Breast epithelium (tissue), 4 donors: ENCODE data around the gene ARL5B. TPM values are rescaled to one million over a fixed set of nuclear protein-coding genes. Genes with fewer than 3 reads are reported as not detected.

Experiments
- DNase-seq, 2 donors: peaks; one replicate each; pipeline ENCODE4 v3.0.0-alpha.2; 2019; ENCODE audit warnings: low spot score in 2 of 2
- H3K27ac ChIP-seq, 2 donors: fragments of 200-600 bp; sonication (generic) in 1 of 2; one replicate each; pipeline ENCODE4 v1.5.1; 2016 to 2019; ENCODE audit warnings: mild to moderate bottlenecking in 1 of 2
- H3K27me3 ChIP-seq, 2 donors: fragments of 200-600 bp; sonication (generic) in 1 of 2; one replicate each; pipeline versions ENCODE4 v1.5.1 to v1.6.0; 2017 to 2019; ENCODE audit warnings: control low read depth in 1 of 2, mild to moderate bottlenecking in 1 of 2
- H3K36me3 ChIP-seq: fragments of 200-600 bp; one replicate; pipeline ENCODE4 v1.5.1; 2019
- H3K4me1 ChIP-seq, 2 donors: fragments of 200-600 bp; sonication (generic); one replicate each; pipeline ENCODE4 v1.5.1; 2016 to 2019; ENCODE audit warnings: control low read depth in 1 of 2
- H3K4me3 ChIP-seq, 3 donors: fragments of 200-600 bp; sonication (generic); 1 replicate in 2 of 3; 2 replicates in 1 of 3; pipeline ENCODE4 v1.5.1; 2016 to 2019; ENCODE audit warnings: mild to moderate bottlenecking in 3 of 3, moderate library complexity in 2 of 3
- H3K9me3 ChIP-seq, 2 donors: fragments of 200-600 bp; sonication (generic) in 1 of 2; one replicate each; pipeline ENCODE4 v1.5.1; 2016 to 2019; ENCODE audit warnings: control low read depth in 1 of 2
- POLR2A ChIP-seq: fragments of 450-650 bp; IDR thresholded peaks from one replicate; pipeline ENCODE4 v1.6.1; 2016; ENCODE audit warnings: antibody characterized with exemption, mild to moderate bottlenecking, moderate library complexity
- POLR2AphosphoS5 ChIP-seq, 3 donors: sonication (generic); formaldehyde crosslinking; IDR thresholded peaks; one replicate each; pipeline ENCODE4 v1.6.1; 2017; ENCODE audit warnings: antibody characterized with exemption in 3 of 3
- intact Hi-C: fragments of 100-400 bp; cut with DNase I; formaldehyde crosslinking; loops from one replicate; pipeline ENCODE4 v1.15.1; 2023; ENCODE audit warnings: low total_unique reads
- total RNA-seq, 3 donors: library from RNA; depleted of rRNA; stranded (reverse); fragments of >200 nt; gene quantifications; one replicate each; pipeline ENCODE4 v1.1.0, GENCODE V29; 2016
- TF ChIP-seq, protein P1 (sequence below), 3 donors: fragments of 450-650 bp; IDR thresholded peaks; one replicate each; pipeline ENCODE4 v1.5.1; 2016 to 2017; ENCODE audit warnings: antibody characterized with exemption in 3 of 3, mild to moderate bottlenecking in 3 of 3, moderate library complexity in 3 of 3

ARL5B gene
- total RNA-seq, 3 donors from 2014 or later: 7.8 to 23.6 (median 15.4) TPM

DNA sequence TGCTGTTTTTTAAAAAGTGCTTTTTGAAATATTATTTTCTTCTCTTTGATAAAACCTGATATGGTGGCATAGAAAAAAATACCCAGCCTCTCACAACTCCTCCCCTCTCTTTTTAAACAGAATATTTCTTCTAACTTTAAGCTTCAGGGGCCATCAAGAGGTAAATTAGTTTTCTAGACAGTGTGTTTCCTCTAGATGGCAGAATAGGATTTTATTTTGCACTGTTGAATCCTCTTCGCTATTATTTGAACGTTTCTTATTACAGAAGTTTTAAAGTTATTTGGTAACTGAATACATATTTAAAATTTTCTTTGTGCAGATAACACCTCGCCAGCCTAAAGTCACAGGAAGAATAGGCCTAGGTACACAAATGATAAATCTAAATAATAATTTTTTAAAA, 30.3 kb downstream of the ARL5B start:
- no peaks in the 10 kb centered on the region for H3K9me3 ChIP-seq
- no peaks in the 10 kb centered on the region for H3K27me3 ChIP-seq
- no peak overlapping the region for H3K4me3 ChIP-seq
- DNase-seq: no peak
- intact Hi-C loops: no loop called here
- H3K27ac ChIP-seq: no peak overlapping the region
- H3K36me3 ChIP-seq: no peaks in the 10 kb centered on the region
- H3K4me1 ChIP-seq: no peaks in the 10 kb centered on the region
- TF ChIP-seq, protein P1, sequence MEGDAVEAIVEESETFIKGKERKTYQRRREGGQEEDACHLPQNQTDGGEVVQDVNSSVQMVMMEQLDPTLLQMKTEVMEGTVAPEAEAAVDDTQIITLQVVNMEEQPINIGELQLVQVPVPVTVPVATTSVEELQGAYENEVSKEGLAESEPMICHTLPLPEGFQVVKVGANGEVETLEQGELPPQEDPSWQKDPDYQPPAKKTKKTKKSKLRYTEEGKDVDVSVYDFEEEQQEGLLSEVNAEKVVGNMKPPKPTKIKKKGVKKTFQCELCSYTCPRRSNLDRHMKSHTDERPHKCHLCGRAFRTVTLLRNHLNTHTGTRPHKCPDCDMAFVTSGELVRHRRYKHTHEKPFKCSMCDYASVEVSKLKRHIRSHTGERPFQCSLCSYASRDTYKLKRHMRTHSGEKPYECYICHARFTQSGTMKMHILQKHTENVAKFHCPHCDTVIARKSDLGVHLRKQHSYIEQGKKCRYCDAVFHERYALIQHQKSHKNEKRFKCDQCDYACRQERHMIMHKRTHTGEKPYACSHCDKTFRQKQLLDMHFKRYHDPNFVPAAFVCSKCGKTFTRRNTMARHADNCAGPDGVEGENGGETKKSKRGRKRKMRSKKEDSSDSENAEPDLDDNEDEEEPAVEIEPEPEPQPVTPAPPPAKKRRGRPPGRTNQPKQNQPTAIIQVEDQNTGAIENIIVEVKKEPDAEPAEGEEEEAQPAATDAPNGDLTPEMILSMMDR (IDR thresholded peaks at IDR 0.05): no peak
- TF ChIP-seq POLR2A: no peak
- no peak for TF ChIP-seq POLR2AphosphoS5 (IDR thresholded peaks at IDR 0.05)

DNA sequence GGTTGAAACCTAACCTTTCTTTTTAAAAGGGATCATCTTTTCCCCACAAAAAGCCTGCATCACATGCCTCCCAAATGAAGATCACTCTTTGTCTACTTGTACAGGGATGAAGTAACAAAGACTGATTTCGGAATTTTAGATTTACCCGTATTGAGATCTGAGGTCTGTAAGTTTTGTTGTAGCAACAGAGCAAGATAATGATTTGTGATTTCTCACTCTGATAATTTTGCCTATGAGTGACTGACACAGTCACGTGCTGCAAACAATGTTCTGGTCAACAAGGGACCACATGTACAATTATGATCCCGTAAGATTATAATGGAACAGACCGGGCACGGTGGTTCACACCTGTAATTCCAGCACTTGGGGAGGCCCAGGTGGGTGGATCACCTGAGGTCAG, 31.3 kb downstream of the ARL5B start:
- TF ChIP-seq, protein P1 (IDR thresholded peaks at IDR 0.05): no peak
- TF ChIP-seq POLR2A: no peak
- no peak for TF ChIP-seq POLR2AphosphoS5 (IDR thresholded peaks at IDR 0.05)
- no peak overlapping the region for H3K4me3 ChIP-seq
- no peak overlapping the region for H3K27ac ChIP-seq
- no peaks in the 10 kb centered on the region for H3K27me3 ChIP-seq
- H3K9me3 ChIP-seq: no peaks in the 10 kb centered on the region
- no peaks in the 10 kb centered on the region for H3K4me1 ChIP-seq
- intact Hi-C loops: no loop called here
- H3K36me3 ChIP-seq: no peaks in the 10 kb centered on the region
- DNase-seq: no peak

DNA sequence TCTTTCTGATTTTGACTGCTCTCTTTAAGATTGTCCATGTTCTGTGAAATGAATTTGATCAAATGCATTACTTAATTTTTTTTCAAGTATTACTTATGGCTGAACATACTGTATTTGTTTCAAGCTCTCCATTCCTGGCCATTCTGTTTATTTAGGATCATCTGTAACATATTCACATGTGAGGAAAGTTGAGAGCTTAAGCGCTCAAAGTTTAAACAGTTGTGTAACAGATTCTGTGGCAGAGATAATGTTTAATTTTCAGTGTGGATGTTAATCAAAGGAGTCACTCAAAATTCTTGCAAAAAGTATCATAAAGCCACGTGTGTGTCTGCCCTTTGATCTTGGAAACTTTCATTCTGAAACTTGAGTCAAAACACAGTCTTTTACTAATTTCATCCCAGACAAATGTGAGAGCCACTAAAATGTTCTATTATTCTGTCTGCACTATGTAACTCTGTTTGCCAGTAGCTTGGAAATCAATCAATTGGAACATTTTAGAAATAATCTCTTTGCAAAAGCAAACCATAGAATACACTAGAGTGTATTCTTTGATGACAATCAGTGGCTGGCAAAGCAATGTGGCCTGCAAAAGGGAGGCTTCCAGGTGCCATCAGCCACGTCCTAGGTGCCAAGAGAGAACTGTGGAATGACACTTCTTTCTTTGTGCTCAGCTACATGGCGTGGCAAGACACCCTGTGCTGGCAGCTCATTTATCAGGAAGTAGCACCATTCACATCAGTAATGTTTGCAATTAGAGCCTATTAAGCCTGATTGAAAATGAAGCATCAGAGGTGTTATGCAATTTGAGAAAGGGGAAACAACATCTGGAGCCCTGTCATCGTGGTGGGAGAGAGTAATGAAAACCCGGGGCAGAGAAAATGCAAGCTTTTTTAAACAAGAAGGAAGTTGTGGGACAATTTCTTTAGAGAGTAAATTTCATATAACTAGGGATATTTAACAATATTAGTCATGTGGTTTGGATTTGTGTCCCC, 40.9 kb downstream of the ARL5B start:
- Histone ChIP-seq H3K4me1 (no peaks in the 10 kb centered on the region), H3K36me3 (no peaks in the 10 kb centered on the region), H3K4me3 (no peak overlapping the region), H3K27ac (peak overlapping the region; percentile 7 to 41), H3K27me3 (no peaks in the 10 kb centered on the region), H3K9me3 (no peaks in the 10 kb centered on the region)
- TF ChIP-seq, protein P1 (IDR thresholded peaks at IDR 0.05): no peak
- TF ChIP-seq POLR2AphosphoS5 (IDR thresholded peaks at IDR 0.05) (no peak), POLR2A (no peak)
- DNase-seq: no peak
- intact Hi-C loops: no loop called here

DNA sequence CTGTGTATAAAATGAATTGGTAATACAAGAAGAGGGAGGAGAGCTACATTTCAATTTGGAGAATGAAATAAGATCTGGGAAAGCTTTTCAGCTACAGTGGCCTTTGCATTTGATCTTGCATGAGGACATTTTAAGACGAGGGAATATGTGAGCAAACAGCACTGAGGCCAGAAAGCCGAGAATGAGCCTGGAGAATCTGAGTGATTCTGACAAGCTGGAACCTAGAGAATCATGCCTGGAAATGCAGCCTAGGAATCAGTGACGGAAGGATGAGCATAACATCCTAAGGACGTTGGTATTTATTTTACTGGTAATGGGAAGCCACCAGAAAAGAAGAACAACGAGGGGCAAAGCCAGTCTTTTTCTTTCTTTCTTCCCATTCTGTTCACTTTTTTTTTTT, 44.3 kb downstream of the ARL5B start:
- Histone ChIP-seq H3K9me3 (no peaks in the 10 kb centered on the region), H3K4me3 (no peak overlapping the region), H3K4me1 (no peaks in the 10 kb centered on the region), H3K27me3 (no peaks in the 10 kb centered on the region), H3K27ac (no peak overlapping the region), H3K36me3 (no peaks in the 10 kb centered on the region)
- no peak for TF ChIP-seq POLR2AphosphoS5 (IDR thresholded peaks at IDR 0.05)
- no peak for TF ChIP-seq POLR2A
- intact Hi-C loops: no loop called here
- DNase-seq: no peak

DNA sequence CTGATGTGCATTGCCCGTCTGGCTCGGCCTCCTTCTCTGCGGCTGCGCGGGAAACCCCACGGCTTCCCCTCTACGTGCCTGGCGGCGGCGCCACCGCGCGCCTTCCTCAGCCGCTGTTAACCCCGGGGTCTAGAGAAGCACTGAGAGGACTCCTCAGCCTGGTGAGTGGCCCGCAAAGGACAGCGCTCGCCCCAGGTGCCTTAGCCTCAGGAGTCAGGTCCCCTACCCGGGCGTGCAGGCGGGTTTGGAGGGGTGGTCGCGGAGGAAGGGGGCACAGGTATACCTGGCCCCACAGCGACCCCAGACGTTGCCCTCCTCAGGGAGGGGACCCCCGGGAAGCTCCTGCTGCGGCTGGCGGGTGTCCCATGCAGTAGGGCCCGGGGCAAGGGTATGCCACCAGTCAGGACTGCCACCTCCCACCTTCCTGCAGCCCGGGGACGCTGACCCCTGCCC, 51.0 kb downstream of the ARL5B start:
- H3K4me3 ChIP-seq: no peak overlapping the region
- intact Hi-C loops: no loop called here

More for the DNA sequence above, 51.0 kb downstream of the ARL5B start:
- H3K9me3 ChIP-seq: no peaks in the 10 kb centered on the region
- no peak overlapping the region for H3K27ac ChIP-seq
- no peak for DNase-seq
- H3K4me1 ChIP-seq: no peaks in the 10 kb centered on the region
- TF ChIP-seq POLR2A: no peak
- TF ChIP-seq, protein P1 (IDR thresholded peaks at IDR 0.05): no peak
- no peak for TF ChIP-seq POLR2AphosphoS5 (IDR thresholded peaks at IDR 0.05)
- H3K36me3 ChIP-seq: no peaks in the 10 kb centered on the region
- no peaks in the 10 kb centered on the region for H3K27me3 ChIP-seq
